OCI-LY7 (cell line): ENCODE results near the gene CTNNA2.

Source experiments
- EZH2phosphoT487 ChIP-seq: fragments of 200-600 bp; sonication (generic); IDR thresholded peaks from 2 replicates; pipeline ENCODE4 v1.6.1; 2018; ENCODE audit warnings: low read depth, borderline replicate concordance, mild to moderate bottlenecking, mixed run types, antibody characterized with exemption, low read length, moderate library complexity, mixed read lengths
- TF ChIP-seq, protein P1 (sequence below): fragments of 200-600 bp; sonication (generic); conservative IDR thresholded peaks from 2 replicates; pipeline ENCODE4 v1.5.1; 2014; ENCODE audit warnings: mild to moderate bottlenecking, antibody characterized with exemption, low read length, moderate library complexity, mixed read lengths

DNA sequence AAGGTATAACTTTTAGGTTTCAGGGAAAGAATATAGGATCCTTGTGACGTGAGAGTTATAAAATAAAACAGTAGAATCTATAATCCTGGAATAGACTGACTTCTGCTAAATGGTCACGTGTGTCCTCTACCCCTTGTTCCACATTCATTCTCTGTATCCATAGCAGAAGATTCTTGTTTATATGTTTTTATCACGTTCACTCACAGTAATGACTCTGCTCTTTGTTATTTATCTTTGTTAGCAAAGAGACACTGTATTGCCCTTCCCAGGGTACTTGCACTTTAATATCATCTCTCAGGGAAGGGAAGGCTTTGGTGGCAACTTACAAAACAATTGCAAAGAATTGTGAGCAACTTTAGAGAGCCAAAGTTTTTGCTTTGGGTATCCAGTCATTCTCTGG is 997.9 kb downstream of the CTNNA2 start:
- TF ChIP-seq, protein P1, sequence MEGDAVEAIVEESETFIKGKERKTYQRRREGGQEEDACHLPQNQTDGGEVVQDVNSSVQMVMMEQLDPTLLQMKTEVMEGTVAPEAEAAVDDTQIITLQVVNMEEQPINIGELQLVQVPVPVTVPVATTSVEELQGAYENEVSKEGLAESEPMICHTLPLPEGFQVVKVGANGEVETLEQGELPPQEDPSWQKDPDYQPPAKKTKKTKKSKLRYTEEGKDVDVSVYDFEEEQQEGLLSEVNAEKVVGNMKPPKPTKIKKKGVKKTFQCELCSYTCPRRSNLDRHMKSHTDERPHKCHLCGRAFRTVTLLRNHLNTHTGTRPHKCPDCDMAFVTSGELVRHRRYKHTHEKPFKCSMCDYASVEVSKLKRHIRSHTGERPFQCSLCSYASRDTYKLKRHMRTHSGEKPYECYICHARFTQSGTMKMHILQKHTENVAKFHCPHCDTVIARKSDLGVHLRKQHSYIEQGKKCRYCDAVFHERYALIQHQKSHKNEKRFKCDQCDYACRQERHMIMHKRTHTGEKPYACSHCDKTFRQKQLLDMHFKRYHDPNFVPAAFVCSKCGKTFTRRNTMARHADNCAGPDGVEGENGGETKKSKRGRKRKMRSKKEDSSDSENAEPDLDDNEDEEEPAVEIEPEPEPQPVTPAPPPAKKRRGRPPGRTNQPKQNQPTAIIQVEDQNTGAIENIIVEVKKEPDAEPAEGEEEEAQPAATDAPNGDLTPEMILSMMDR: no peak
- TF ChIP-seq EZH2phosphoT487: no peak
